Mammary epithelial cell (primary cell): ENCODE data around the gene FRMPD1.

Experiments
- EZH2 ChIP-seq: IDR thresholded peaks from 2 replicates; pipeline ENCODE4 v1.6.1; 2012; ENCODE audit warnings: low read length, inconsistent platforms, borderline replicate concordance
- TF ChIP-seq, protein P1 (sequence below), 2 donors: IDR thresholded peaks in 1 of 2; conservative IDR thresholded peaks in 1 of 2; 2 replicates each; pipeline ENCODE4 v1.5.1; 2011 to 2012; ENCODE audit warnings: inconsistent platforms in 2 of 2, low read length in 2 of 2, mild to moderate bottlenecking in 2 of 2, control low read depth in 1 of 2, low read depth in 1 of 2; ENCODE audit not compliant: insufficient read depth in 1 of 2; ENCODE audit errors: extremely low read depth in 1 of 2

DNA sequence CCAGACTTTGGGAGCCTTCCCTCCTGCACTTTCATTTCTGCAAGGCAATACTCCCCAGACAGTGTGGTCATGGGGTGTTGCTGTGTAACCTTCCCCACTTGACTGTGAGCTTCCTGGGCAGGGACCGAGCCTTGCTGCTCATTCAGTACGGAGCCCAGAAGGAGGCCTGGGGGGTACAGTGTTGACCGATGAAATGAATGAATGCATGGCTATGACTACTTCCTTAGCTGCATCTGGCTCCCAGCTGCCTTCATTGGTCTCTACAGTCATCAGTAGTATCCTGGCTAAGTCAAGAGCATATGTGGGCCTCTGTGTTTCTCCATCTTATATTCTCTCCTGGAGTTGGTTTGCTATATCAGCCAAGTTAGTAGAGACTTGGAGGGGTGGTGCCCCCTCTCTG lies 9.9 kb downstream of the FRMPD1 start:
- TF ChIP-seq, protein P1, sequence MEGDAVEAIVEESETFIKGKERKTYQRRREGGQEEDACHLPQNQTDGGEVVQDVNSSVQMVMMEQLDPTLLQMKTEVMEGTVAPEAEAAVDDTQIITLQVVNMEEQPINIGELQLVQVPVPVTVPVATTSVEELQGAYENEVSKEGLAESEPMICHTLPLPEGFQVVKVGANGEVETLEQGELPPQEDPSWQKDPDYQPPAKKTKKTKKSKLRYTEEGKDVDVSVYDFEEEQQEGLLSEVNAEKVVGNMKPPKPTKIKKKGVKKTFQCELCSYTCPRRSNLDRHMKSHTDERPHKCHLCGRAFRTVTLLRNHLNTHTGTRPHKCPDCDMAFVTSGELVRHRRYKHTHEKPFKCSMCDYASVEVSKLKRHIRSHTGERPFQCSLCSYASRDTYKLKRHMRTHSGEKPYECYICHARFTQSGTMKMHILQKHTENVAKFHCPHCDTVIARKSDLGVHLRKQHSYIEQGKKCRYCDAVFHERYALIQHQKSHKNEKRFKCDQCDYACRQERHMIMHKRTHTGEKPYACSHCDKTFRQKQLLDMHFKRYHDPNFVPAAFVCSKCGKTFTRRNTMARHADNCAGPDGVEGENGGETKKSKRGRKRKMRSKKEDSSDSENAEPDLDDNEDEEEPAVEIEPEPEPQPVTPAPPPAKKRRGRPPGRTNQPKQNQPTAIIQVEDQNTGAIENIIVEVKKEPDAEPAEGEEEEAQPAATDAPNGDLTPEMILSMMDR (conservative IDR thresholded peaks at IDR 0.05 in 1 of 2, IDR thresholded peaks at IDR 0.05 in 1 of 2; ENCODE audit: extremely low read depth in 1 of 2, insufficient read depth in 1 of 2, low read depth in 1 of 2, low read length in 2 of 2), result no peak
- TF ChIP-seq EZH2, result no peak
